Activated gamma-delta T cell treated with anti-CD3 and anti-CD28 coated beads, Interleukin-2, amount 50 U/mL, for 16 hours (primary cell): ENCODE measurements around the gene SPTSSA.
A peak's percentile ranks its signal among the peaks of the same experiment; 100 is the strongest.
"Not testable (repeated sequence)": the region's sequence is repeated elsewhere in the genome, so short reads cannot be mapped to it uniquely, and the experiment has no call there.

ENCODE experiments used
- DNase-seq: peaks from one replicate; pipeline ENCODE4 v3.0.0-alpha.2; 2020; ENCODE audit warnings: low read depth

Gene SPTSSA, protein sequence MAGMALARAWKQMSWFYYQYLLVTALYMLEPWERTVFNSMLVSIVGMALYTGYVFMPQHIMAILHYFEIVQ

DNA sequence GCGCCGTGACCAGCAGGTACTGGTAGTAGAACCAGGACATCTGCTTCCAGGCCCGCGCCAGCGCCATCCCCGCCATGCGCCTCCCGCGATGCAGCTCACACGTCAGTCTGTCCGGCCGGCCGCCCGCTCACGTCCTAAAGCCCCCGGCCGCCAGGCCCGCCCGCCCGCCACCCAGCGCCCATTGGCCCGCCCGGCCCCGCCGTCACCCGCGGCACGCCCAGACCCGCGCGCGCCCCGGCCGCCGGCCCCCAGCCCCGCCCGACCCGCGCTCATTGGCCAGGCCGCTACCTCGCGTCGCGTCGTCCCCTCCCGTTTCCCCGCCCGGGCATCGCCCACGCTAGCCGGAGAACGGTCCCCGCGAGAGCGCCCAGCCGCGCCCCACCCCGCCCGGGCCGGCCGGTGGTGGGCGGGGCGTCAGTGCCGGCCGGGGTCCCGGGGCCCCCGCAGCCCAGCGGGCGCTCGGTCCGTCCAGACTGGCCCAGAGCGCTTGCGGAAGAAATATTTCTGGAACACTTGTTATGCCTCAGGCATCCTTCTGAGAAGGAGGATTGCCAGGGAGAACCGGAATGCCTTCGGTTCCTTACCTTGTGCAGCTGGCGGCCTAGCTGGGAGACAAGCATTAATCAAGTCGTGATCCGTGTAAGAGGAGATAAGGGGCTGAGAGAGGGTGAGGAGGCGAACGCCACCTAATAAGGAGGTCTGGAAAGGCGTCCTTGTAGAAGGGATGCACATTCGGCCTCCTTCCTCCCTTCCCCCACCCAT is at the start of gene SPTSSA:
SPTSSA (minus strand) TSS at position 109 of the 762 bp plus-strand sequence; CDS start at position 76, 33 bp downstream.
- DNase-seq, result peak; percentile 78

DNA sequence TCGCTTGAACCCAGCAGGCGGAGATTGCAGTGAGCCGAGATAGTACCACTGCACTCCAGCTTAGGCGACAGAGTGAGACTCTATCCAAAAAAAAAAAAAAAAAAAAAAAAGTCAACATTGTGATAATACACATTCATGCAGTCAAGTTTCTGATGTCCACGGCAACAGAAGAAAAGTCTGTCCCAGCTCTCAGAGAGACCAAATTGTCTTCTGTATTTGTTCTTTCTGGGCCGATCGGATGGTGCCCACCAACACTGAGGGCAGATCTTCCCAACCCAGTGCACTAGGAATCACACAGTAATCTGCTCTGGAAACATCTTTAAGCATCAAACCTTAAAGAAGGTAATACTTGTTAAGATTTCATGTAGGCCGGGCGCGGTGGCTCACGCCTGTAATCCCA is 45.8 kb upstream of the SPTSSA start:
- no peak for DNase-seq

DNA sequence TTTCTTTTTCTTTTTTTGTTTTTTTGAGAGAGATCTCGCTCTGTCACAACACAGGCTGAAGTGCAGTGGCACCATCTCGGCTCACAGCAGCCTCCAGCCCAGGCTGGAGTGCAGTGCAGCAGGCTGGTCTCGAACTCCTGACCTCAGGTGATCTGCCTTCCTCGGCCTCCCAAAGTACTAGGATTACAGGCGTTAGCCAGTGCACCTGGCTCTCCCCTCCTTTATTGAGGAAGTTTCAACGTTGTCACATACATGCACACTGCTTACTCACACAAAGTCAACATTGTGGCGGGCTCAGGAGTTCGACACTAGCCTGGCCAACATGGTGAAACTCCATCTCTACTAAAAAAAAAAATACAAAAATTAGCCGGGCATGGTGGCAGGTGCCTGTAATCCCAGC is 45.4 kb upstream of the SPTSSA start:
- DNase-seq, result no peak

DNA sequence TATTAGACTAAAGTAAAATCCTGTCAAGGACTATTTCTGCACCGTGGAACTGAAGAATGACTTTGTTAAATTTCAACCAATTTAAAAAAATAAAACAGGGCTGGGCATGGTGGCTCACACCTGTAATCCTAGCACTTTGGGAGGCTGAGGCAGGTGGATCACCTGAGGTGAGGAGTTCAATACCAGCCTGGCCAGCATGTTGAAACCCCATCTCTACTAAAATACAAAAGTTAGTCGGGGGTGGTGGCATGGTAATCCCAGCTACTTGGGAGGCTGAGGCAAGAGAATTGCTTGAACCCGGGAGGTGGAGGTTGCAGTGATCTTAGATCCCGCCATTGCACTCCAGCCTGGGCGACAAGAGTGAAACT is 43.1 kb upstream of the SPTSSA start:
- DNase-seq, result not testable (repeated sequence)

DNA sequence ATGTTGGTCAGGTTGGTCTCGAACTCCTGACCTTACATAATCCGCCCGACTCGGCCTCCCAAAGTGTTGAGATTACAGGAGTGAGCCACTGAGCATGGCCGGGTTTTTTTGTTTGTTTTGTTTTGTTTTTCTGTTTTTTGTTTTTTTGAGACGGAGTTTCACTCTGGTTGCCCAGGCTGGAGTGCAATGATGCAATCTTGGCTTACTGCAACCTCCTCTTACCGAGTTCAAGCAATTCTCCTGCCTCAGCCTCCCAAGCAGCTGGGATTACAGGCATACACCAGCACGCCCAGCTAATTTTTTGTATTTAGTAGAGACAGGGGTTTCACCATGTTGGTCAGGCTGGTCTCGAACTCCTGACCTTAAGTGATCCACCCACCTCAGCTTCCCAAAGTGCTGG is 42.0 kb upstream of the SPTSSA start:
- DNase-seq, result not testable (repeated sequence)

DNA sequence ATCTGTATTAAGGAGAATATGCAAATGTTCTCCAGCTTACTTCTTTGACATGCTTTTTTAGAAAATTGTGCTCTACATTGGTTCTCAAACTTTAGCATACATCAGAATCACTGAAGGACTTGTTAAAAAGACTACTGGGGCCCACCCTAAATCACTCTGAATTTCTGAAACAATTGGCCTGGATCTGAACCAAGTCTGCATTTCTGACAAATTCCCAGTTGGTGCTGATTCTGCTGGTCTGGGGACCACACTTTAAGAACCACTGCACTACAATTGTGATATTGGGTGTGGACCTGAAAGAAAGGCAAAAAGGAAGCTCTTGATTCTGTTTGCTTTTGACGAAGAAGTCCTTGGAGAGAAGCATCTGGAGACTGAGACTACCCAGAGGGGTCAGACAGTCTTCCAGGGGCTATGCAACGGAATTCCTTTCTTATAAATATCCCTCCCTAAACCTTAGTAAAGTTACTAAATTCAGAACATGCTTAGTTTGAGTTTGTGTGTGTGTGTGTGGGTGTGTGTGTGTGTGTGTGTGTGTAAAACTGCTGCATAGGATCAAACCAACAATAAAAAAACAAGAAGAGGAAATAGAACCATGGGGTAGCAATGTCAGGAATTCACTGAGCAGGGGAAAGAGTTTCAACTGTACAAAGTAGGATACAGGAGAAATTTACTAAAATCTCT is 40.6 kb upstream of the SPTSSA start:
- DNase-seq, result no peak

DNA sequence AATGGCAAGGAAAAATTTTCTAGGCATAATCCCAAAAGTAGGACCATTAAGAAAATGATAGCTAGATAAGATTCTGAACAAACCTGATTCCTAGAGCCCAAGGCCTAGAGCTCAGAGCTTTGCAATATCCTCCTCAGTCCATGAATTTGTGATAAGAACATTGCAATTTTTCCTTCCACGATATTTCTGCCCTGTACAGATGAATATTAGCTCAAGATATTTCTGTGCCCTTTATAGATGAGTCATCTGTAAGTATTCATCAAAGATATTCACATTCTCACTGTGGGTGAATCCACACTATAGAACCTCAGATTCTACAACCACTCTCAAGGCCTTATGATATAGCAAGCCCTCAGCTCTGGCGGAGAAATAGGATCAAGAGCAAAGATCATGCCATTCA is 40.0 kb upstream of the SPTSSA start:
- no peak for DNase-seq

DNA sequence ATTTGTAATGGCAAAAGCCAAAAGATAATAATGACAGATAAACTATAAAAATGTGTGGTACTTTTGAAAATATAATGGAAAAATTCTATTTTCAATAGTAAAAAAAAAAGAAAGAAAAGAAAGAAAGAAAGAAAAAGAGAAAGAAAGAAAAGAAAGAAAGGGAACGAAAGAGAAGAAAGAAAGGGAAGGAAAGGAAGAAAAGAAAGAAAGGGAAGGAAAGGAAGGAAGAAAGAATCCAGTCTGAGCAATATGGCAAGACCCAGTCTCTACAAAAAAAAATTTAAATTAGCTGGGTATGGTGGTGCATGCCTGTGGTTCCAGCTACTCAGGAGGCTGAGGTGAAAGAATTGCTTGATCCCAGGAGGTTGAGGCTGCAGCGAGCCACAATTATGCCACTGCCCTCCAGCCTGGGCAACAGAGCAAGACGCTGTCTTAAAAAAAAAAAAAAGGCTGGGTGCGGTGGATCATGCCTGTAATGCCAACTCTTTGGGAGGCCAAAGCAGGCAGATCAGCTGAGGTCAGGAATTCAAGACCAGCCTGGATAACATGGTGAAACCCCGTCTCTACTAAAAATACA is 39.1 kb upstream of the SPTSSA start:
- no peak for DNase-seq

DNA sequence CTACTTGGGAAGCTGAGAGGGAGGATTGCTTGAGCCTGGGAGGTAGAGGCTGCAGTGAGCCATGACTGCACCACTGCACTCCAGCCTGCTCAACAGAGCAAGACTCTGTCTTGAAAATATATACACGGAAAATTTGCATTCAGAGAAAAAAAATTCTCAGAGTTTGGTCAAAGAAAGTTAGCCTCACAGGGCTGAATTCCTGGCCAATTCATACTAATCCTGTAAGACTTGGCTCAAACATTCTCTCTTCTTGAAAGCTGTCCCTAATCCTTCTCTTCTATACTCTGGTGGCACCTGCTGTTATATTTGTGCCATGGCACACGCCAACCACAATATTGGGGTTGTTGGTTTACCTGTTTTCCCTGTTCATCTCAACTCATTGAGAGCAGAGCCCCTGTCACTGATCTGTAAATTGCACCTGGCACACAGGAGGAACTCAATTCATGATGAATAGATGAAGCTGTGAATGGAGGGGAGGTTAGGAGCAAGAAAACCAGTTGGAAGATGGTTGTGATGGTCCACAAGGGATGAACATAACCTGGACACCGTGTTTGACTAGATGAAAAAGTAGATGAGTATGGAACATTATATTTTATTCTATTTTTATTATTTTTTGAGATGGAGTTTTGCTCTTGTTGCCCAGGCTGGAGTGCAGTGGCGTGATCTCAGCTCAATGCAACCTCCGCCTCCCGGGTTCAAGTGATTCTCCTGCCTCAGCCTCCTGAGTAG is 36.8 kb upstream of the SPTSSA start:
- DNase-seq, result no peak

DNA sequence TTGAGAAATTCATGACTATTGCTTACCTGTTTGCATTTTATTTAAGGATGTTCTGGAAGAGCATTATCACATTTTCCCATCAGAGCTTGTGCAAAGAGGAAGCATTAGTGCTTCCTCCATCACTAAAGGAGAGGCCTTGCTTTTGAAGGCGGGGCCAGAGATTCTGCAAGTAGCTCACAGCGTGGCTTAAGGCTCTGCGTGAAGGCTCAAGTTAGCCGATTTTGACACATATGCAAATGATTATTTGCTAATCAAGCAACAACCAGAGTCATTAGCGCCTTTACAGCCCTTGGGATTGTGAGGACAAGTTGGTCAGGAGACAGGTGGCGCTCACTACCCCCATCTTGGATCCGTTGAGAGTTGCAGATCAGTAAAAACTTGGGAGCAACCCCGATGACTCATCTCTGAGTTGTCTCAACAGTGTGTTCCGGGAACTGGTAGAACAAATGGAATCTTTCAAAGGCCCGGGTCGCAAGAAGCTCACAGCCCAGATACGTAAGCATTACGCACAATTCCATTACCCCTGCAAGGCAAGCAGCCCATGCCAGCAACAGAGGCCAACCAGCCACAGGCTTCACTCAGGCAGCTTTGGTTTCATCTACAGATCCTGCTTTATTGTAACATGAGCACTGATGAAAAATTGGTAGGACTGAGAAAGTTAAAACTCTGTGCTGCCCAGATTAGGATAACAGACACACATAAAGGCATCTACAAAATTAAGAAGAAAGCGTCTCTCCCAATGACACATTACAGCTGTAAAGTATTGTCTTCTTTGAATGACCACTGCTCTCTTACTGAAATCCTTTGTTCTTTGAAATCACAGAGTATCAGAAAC is 34.9 kb upstream of the SPTSSA start:
- no peak for DNase-seq

DNA sequence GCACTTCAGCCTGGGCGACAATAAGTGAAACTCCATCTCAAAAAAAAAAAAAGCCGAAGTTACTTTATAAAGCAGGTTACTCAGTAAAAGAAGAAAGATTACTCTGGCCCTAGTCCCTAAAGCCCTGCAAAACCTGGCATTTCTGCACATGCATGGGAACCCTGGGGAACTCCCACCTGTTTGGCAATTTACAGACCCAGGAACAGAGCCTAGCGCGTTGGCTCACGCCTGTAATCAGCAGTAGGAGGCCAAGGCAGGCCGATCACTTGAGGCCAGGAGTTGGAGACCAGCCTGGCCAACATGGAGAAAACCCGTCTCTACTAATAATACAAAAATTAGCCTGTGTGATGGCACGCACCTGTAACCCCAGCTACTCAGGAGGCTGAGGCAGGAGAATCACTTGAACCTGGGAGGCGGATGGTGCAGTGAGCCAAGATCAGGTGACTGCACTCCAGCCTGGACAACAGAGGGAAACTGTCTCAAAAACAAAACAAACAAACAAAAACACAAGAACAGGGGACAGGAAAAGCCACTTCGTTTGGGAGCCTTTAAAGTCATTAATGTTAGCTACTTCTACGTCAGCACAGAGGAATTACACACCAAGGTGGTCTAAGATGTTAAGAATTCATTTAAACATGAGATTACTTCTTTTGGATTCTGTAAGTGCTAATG is 34.1 kb upstream of the SPTSSA start:
- DNase-seq, result no peak

DNA sequence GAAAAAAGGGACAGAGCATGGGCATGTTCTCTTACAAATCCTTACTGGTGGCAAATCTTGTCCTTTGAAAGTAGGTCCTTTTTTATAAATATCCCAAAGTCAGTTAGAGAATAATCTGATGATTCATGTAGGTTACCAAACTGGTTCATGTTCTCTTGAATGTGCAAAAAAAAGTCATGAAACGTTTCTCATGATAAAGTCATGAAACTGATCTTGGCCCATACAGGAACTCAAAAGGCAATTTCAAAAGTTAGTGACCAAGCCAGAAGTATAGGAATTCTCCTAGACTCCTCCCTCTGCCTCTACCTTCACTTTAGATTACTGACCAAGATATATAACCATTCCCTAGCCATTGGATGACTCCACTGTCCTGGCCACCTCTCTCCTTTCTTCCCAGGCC is 27.3 kb upstream of the SPTSSA start:
- no peak for DNase-seq

DNA sequence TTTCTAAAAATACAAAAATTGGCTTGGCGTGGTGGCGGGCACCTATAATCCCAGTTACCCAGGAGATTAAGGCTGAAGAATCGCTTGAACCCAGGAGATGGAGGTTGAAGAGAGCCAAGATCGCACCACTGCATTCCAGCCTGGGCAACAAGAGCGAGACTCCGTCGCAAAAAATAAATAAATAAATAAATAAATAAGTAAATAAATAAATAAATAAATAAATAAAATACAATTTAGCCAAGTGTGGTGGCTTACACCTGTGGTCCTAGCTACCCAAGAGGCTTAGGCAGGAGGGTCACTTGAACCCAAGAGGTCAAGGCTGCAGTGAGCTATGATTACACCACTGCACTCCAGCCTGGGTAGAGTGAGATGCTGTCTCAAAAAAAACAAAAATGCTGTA is 26.5 kb upstream of the SPTSSA start:
- DNase-seq, result no peak

DNA sequence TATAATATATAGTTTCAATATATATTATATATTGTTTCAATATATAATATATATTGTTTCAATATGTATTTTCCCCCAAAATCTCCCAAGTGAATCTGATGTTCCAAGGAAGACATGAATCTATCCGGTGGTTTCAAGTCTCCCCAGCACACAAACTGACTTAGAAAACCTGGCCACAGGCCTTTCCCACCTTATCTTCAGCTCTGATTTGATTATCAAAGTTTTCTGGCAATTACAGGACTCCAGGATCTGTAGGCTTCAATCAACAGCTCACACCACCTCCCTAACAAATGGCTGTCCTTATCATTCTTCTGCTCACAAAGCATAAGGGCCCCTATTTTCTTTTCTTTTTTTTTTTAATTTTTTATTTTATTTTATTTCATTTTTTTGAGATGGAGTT is 22.7 kb upstream of the SPTSSA start:
- DNase-seq, result no peak

DNA sequence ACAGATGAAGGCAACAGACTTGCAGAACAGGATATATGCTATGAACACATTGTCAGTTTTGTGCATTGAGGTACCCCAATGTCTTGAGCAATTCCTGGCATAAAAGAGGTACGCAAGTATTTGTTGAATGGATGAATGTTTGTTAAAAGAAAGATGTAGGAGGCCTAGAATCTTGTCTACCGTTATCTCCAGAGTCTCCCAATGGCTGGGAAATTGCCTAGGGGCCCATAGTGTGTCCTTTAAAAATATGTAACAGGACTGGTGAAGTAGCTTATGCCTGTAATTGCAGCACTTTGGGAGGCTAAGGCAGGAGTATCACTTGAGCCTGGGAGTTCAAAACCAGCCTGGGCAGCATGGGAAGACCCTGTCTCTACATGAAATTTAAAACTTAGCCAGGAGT is 20.4 kb upstream of the SPTSSA start:
- DNase-seq, result no peak

DNA sequence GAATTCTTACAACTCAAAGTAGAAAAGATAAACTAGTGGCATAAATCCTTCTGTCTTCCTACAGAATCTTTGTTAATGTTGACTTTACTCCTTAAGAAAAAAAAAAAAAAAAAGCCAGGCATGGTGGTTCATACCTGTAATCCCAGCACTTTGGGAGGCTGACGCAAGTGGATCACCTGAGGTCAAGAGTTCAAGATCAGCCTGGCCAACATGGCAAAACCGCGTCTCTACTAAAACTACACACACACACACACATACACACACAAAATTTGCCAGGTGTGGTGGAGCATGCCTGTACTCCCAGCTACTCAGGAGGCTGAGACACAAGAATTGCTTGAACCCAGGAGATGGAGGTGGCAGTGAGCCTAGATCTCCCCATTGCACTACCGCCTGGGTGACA is 17.7 kb upstream of the SPTSSA start:
- DNase-seq, result no peak

DNA sequence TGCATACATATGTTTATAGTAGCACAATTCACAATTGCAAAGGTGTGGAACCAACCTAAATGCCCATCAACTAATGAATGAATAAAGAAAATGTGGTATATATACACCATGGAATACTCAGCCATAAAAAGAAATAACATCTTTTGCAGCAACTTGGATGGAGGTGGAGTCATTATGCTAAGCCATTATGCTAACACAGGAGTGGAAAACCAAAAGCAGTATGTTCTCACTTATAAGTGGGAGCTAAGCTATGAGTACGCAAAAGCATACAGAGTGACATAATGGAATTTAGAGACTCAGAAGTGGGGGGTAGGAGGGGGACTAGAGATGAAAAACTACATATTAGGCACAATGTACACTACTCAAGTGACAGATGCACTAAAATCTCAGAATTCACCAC is 16.2 kb upstream of the SPTSSA start:
- no peak for DNase-seq

DNA sequence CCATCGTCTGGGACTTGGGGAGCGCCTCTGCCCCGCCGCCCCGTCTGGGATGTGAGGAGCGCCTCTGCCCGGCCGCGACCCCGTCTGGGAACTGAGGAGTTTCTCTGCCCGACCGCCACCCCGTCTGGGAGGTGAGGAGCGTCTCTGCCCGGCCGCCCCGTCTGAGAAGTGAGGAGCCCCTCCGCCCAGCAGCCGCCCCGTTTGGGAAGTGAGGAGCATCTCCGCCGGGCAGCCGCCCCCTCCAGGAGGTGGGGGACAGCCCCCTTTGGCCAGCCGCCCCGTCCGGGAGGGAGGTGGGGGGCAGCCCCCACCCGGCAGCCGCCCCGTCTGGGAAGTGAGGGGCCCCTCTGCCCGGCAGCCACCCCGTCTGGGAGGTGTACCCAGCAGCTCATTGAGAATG is 14.0 kb upstream of the SPTSSA start:
- DNase-seq, result not testable (repeated sequence)

DNA sequence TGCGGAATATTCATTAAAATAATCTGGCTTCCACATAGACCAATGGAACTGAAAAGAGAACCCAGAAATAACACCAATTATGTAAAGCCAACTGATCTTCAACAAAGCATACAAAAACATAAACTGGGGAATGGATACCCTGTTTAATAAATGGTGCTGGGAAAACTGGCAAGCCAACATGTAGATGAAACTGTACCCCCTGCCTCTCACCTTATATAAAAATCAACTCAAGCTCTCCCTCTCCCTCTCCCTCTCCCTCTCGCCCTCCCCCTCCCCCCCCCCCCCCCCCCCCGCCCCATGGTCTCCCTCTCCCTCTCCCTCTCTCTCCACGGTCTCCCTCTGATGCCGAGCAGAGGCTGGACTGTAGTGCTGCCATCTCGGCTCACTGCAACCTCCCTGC is 13.1 kb upstream of the SPTSSA start:
- DNase-seq, result no peak

DNA sequence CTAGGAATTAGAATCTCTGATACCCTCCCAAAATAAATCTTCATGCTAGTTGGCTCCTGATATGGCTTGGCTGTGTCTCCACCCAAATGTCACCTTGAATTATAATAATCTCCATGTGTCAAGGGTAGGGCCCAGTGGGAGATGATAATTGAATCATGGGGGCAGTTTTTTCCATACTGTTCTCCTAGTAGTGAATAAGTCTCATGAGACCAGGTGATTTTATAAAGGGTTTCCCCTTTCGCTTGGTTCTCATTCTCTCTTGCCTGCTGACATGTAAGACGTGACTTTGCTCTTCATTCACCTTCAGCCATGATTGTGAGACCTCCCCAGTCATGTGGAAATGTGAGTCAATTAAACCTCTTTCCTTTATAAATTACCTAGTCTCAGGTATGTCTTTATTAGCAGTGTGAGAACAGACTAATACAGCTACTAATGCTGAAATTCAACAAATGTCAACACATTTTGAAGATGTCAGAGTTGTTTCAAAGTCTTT is 12.2 kb upstream of the SPTSSA start:
- no peak for DNase-seq

DNA sequence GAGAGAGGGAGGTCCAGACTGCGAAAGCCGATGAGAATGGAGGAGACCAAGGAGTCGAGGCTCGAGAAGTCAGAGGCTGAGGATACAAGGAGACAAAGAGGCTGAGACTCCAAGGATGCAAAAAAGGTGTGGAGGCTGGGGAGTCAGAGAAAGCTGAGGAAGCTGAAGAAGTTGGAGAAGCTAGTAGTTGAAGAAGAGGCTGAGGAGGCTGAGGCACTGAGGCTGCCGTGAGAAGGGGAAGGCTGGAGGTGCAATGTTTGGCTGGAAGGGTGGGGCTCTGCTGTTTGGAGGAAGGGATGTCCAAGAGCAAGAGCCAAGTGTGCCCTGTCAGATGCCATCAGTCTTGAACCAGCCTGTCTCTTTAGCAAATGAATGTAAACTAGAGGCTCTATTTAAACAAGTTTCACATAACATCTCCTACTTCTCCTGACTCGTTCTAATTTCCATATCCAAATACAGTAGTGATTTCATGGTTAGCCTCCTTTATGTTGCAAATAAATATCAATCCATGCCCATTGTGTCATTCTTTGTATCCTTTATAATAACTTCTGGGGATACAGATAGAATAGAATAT is 10.8 kb upstream of the SPTSSA start:
- DNase-seq, result no peak
